K562 (cell line): ENCODE results near the gene WSCD2. TPM values are rescaled to one million over a fixed set of nuclear protein-coding genes. Genes with fewer than 3 reads are reported as not detected.

Experiments used
- ATAC-seq: fragments of 200-7000 bp; cut with Tn5 transposase; 3 replicates; pipeline ENCODE4 v1.9.1; 2020; ENCODE audit warnings: moderate library complexity
- BruUV-seq: library from RNA; stranded (reverse); fragments of 400-500 nt; replicated peaks from 2 replicates; lab custom pipeline; 2021; lab: Mats Ljungman, UMichigan
- CTCF ChIA-PET: fragments of 300-600 bp; formaldehyde crosslinking; extraction: SDS; loops from one replicate; lab custom pipeline; 2021; ENCODE audit warnings: low intra/inter-chr PET ratio; lab: Yijun Ruan, JAX
- POLR2A ChIA-PET: fragments of 300-600, 350-650 bp; sonication (Branson Sonifier 250); formaldehyde crosslinking; extraction: SDS; loops from one replicate; lab custom pipeline; 2021; ENCODE audit warnings: antibody characterized with exemption, inconsistent platforms; lab: Yijun Ruan, JAX
- DNase-seq, 4 experiments: peaks; one replicate each; pipeline versions ENCODE4 v3.0.0 to v3.0.0-alpha.2; 2011 to 2018; ENCODE audit warnings: low spot score in 3 of 4, mixed read lengths in 3 of 4; ENCODE audit errors: extremely low read depth in 1 of 4
- FAIRE-seq: peaks from 2 replicates; lab custom pipeline; 2011; peaks lifted over from hg19 to GRCh38; lab: Jason Lieb, UNC
- H2AFZ ChIP-seq: 2 replicates; pipeline ENCODE4 v1.6.0; 2011; ENCODE audit warnings: low read depth, low read length, control low read depth, inconsistent platforms
- H3K27ac ChIP-seq: fragments of 200-600 bp; 3 replicates; pipeline ENCODE4 v1.8.0; 2011; ENCODE audit warnings: low read depth, mild to moderate bottlenecking, control low read depth, inconsistent platforms, low read length, moderate library complexity, mixed read lengths; ENCODE audit errors: extremely low read depth
- H3K27me3 ChIP-seq, 2 experiments: fragments of 300-600 bp in 1 of 2; 2 replicates in 1 of 2; 3 replicates in 1 of 2; pipeline versions ENCODE4 v1.6.0 to v1.8.0; 2011; ENCODE audit warnings: inconsistent platforms in 2 of 2, low read length in 2 of 2, mild to moderate bottlenecking in 1 of 2, mixed read lengths in 1 of 2, moderate library complexity in 1 of 2; ENCODE audit not compliant: control insufficient read depth in 2 of 2, insufficient read depth in 2 of 2
- H3K36me3 ChIP-seq: fragments of 300-600 bp; 3 replicates; pipeline ENCODE4 v1.8.0; 2011; ENCODE audit warnings: mild to moderate bottlenecking, low read length, inconsistent platforms; ENCODE audit not compliant: control insufficient read depth, insufficient read depth
- H3K4me1 ChIP-seq, 2 experiments: fragments of 200-600 bp in 1 of 2; replicated peaks in 1 of 2; 2 replicates in 1 of 2; 3 replicates in 1 of 2; pipeline versions ENCODE4 v1.5.1 to v1.8.0; 2011; ENCODE audit warnings: inconsistent platforms in 2 of 2, low read length in 2 of 2, mild to moderate bottlenecking in 1 of 2, mixed read lengths in 1 of 2, moderate library complexity in 1 of 2; ENCODE audit not compliant: control insufficient read depth in 2 of 2, insufficient read depth in 2 of 2
- H3K4me2 ChIP-seq: 2 replicates; pipeline ENCODE4 v1.6.1; 2011; ENCODE audit warnings: low read length, control low read depth, inconsistent platforms, mixed read lengths; ENCODE audit not compliant: insufficient read depth
- H3K4me3 ChIP-seq: fragments of 200-600 bp; sonication (generic), shearing (Covaris generic); 2 replicates; pipeline ENCODE4 v1.5.1; 2016; ENCODE audit warnings: control low read depth, inconsistent platforms
- H3K79me2 ChIP-seq: fragments of 200-600 bp; 3 replicates; pipeline ENCODE4 v1.8.0; 2011; ENCODE audit warnings: low read length, inconsistent platforms; ENCODE audit not compliant: control insufficient read depth, insufficient read depth
- H3K9ac ChIP-seq, 2 experiments: 2 replicates each; pipeline versions ENCODE4 v1.6.0 to v1.6.1; 2011; ENCODE audit warnings: low read depth in 2 of 2, low read length in 2 of 2, control low read depth in 1 of 2, inconsistent platforms in 1 of 2, mild to moderate bottlenecking in 1 of 2, mixed read lengths in 1 of 2; ENCODE audit not compliant: insufficient read depth in 1 of 2
- H3K9me1 ChIP-seq: one replicate; pipeline ENCODE4 v1.6.0; 2011; ENCODE audit warnings: inconsistent platforms, mild to moderate bottlenecking, low read length, moderate library complexity; ENCODE audit not compliant: control insufficient read depth, insufficient read depth
- H3K9me3 ChIP-seq: replicated peaks from 2 replicates; pipeline ENCODE4 v1.5.1; 2011; ENCODE audit warnings: low read depth, low read length, inconsistent platforms; ENCODE audit not compliant: control insufficient read depth, insufficient read depth
- H4K20me1 ChIP-seq: replicated peaks from 2 replicates; pipeline ENCODE4 v1.6.1; 2011; ENCODE audit warnings: low read length, inconsistent platforms, mixed read lengths; ENCODE audit not compliant: control insufficient read depth, insufficient read depth
- BCOR ChIP-seq: fragments of 450-650 bp; IDR thresholded peaks from 2 replicates; pipeline ENCODE4 v1.6.1; 2016
- BRD9 ChIP-seq: fragments of 450-650 bp; IDR thresholded peaks from 2 replicates; pipeline ENCODE4 v1.6.1; 2018; ENCODE audit warnings: low read depth; ENCODE audit not compliant: partially characterized antibody
- KDM1A ChIP-seq, 2 experiments: fragments of 450-650 bp; IDR thresholded peaks; 2 replicates each; pipeline ENCODE4 v1.6.1; 2016; ENCODE audit warnings: mild to moderate bottlenecking in 2 of 2
- RBM25 ChIP-seq: fragments of 200-400 bp; formaldehyde crosslinking; IDR thresholded peaks from 2 replicates; pipeline ENCODE4 v1.6.1; 2018; ENCODE audit warnings: low read length, low read depth, moderate library complexity; ENCODE audit not compliant: severe bottlenecking
- RCOR1 ChIP-seq, 2 experiments: IDR thresholded peaks; 2 replicates each; pipeline ENCODE4 v1.6.1; 2012; ENCODE audit warnings: low read depth in 2 of 2, low read length in 2 of 2, borderline replicate concordance in 1 of 2, improper control_type of control experiment in 1 of 2
- ZFP36 ChIP-seq: fragments of 150-350 bp; IDR thresholded peaks from 2 replicates; pipeline ENCODE4 v1.6.1; 2018; ENCODE audit warnings: low read length, low read depth; ENCODE audit not compliant: partially characterized antibody
- WGBS: fragments of 100-300 bp; shearing (Covaris generic); methylation state at CpG from one replicate; pipeline ENCODE4 v1.1.6; 2016; ENCODE audit warnings: low coverage, mixed read lengths; ENCODE audit not compliant: insufficient coverage; ENCODE audit errors: missing lambda C conversion rate; 5-methylcytosine and 5-hydroxymethylcytosine counted together
- in situ Hi-C: fragments of 300-500 bp; cut with MboI; formaldehyde crosslinking; loops from 4 replicates; pipeline ENCODE4 v1.15.0; 2018; ENCODE audit warnings: inconsistent platforms, mixed read lengths
- intact Hi-C: fragments of 100-400 bp; cut with micrococcal nuclease; formaldehyde crosslinking; loops from 2 replicates; pipeline ENCODE4 v1.14.2; 2022
- polyA plus RNA-seq, 8 experiments: library from polyadenylated mRNA; depleted of rRNA in 4 of 8; stranded (reverse) in 5 of 8; unstranded in 3 of 8; fragments of >200 nt; fragmentation: Nextera tagmentation in 2 of 8; fragmentation: Illumina TruSeq in 1 of 8; extraction: Ambion mirVana in 2 of 8; extraction: Trizol in 1 of 8; gene quantifications; 2 replicates each; pipeline versions ENCODE4 v1.2.1 to v1.2.3, GENCODE V29; 2011 to 2014; ENCODE audit warnings: inconsistent platforms in 1 of 8, missing spikeins in 1 of 8
- total RNA-seq, 7 experiments: library from RNA; depleted of rRNA in 6 of 7; stranded (reverse); fragments of >200 nt in 6 of 7; fragmentation: Illumina TruSeq in 2 of 7; extraction: Trizol in 2 of 7; gene quantifications; 2 replicates each; pipeline versions ENCODE4 v1.2.1 to v1.2.3, GENCODE V29; 2011 to 2021; ENCODE audit warnings: low replicate concordance in 1 of 7
- TF ChIP-seq, protein P1 (sequence below): fragments of 450-650 bp; IDR thresholded peaks from 2 replicates; pipeline ENCODE4 v1.6.1; 2017; ENCODE audit warnings: antibody characterized with exemption, mild to moderate bottlenecking
- TF ChIP-seq, protein P2 (sequence below), 2 experiments: fragments of 450-650 bp in 1 of 2; sonication (generic) in 1 of 2; formaldehyde crosslinking in 1 of 2; IDR thresholded peaks in 1 of 2; conservative IDR thresholded peaks in 1 of 2; 2 replicates each; pipeline versions ENCODE4 v1.6.1 to v1.8.1; 2016 to 2023; ENCODE audit warnings: mild to moderate bottlenecking in 2 of 2, moderate library complexity in 2 of 2, inconsistent platforms in 1 of 2, missing genetic modification reagents in 1 of 2

WSCD2 gene
- total and polyA plus RNA-seq, 9 of the 15 experiments (the other 6 are each of a cell fraction or from before 2014, with no cell fraction given) = 0.72 to 14.1 (median 4.0) TPM

DNA sequence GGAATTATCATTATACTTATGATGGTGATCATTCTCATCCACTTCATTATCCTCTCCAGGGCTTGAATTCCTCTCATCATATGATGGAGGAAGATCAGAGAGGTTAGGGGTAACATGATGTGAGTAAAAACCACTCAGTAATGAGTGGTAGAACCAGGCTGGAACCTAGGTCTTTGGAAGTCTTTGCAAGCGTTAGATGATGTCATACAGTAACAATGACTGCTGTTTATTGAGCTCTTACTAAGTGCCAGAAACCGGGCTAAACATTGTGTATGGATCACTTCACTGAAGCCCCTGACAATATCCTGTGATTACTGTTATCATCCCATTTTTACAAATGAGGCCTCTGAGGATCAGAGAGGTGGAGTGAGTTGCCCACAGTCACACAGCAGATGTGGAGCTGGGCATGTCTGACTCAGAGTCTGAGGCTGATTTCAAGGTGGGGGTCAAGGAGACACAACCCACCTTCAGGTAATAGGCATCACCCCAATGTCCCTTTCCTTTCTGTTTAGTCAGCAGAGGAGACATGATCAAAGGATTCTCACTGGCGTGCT, 19.5 kb downstream of the WSCD2 start:
- in situ Hi-C loops = no loop called here
- 38% methylated on average over 3 of the region's 3 CpGs for WGBS
- POLR2A ChIA-PET = interaction anchor here (1.2 kb wide), 1 partner anchor 10 kb away, joined by 3 read pairs; no protein-coding TSS in a partner anchor
- DNase-seq (no peak), ATAC-seq (no peak)
- Histone ChIP-seq H3K9ac (no peak overlapping the region), H3K4me3 (no peak overlapping the region), H3K4me2 (no peak overlapping the region), H3K27ac (no peak overlapping the region), H3K79me2 (no peaks in the 10 kb centered on the region), H3K27me3 (peaks cover 3 to 15% of the 10 kb centered on the region in 2 experiments; a peak in 1 of 5 replicates)
- CTCF ChIA-PET = no interaction called here
- TF ChIP-seq BRD9 = no peak
- TF ChIP-seq RCOR1 (IDR thresholded peaks at IDR 0.05; ENCODE audit: borderline replicate concordance in 1 of 2, low read depth in 2 of 2, low read length in 2 of 2) = peak in 1 of 2 experiments; percentile 72; a peak in 2 of 4 replicates
- TF ChIP-seq, protein P1, sequence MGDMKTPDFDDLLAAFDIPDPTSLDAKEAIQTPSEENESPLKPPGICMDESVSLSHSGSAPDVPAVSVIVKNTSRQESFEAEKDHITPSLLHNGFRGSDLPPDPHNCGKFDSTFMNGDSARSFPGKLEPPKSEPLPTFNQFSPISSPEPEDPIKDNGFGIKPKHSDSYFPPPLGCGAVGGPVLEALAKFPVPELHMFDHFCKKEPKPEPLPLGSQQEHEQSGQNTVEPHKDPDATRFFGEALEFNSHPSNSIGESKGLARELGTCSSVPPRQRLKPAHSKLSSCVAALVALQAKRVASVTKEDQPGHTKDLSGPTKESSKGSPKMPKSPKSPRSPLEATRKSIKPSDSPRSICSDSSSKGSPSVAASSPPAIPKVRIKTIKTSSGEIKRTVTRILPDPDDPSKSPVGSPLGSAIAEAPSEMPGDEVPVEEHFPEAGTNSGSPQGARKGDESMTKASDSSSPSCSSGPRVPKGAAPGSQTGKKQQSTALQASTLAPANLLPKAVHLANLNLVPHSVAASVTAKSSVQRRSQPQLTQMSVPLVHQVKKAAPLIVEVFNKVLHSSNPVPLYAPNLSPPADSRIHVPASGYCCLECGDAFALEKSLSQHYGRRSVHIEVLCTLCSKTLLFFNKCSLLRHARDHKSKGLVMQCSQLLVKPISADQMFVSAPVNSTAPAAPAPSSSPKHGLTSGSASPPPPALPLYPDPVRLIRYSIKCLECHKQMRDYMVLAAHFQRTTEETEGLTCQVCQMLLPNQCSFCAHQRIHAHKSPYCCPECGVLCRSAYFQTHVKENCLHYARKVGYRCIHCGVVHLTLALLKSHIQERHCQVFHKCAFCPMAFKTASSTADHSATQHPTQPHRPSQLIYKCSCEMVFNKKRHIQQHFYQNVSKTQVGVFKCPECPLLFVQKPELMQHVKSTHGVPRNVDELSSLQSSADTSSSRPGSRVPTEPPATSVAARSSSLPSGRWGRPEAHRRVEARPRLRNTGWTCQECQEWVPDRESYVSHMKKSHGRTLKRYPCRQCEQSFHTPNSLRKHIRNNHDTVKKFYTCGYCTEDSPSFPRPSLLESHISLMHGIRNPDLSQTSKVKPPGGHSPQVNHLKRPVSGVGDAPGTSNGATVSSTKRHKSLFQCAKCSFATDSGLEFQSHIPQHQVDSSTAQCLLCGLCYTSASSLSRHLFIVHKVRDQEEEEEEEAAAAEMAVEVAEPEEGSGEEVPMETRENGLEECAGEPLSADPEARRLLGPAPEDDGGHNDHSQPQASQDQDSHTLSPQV = no peak
- peak; percentile 82 for TF ChIP-seq BCOR
- TF ChIP-seq RBM25 = peak; percentile 92
- TF ChIP-seq KDM1A (IDR thresholded peaks at IDR 0.05) = 0 out of 4 replicates have a peak, but pooled peaks of 1 of the 2 experiments have one; percentile 33
- TF ChIP-seq, protein P2, sequence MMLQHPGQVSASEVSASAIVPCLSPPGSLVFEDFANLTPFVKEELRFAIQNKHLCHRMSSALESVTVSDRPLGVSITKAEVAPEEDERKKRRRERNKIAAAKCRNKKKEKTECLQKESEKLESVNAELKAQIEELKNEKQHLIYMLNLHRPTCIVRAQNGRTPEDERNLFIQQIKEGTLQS (IDR thresholded peaks at IDR 0.05) = peak; percentile 45; the same call in 1 of the 2 replicates
- TF ChIP-seq, protein P2 (CRISPR knock-in tag; conservative IDR thresholded peaks at IDR 0.05) = no peak
- peak; percentile 90 for TF ChIP-seq ZFP36
- TF ChIP-seq, all 486 proteins: peak for 6
- intact Hi-C loops = no loop called here
- no peaks in the 10 kb centered on the region for H3K9me1 ChIP-seq
- H3K9me3 ChIP-seq = no peaks in the 10 kb centered on the region
- no peaks in the 10 kb centered on the region for H4K20me1 ChIP-seq
- H3K4me1 ChIP-seq = peaks cover 0 to 3% of the 10 kb centered on the region in 2 experiments; a peak in 2 of 5 replicates
- H2AFZ ChIP-seq = no peak overlapping the region
- no peak for FAIRE-seq
- H3K36me3 ChIP-seq = no peaks in the 10 kb centered on the region
- no TSS peak for BruUV-seq
